Limb (tissue), 2 donors: ENCODE measurements around the gene RNF146.
A peak's percentile ranks its signal among the peaks of the same experiment; 100 is the strongest.
"Not testable (repeated sequence)": the region's sequence is repeated elsewhere in the genome, so short reads cannot be mapped to it uniquely, and the experiment has no call there.

Experiments used
- DNase-seq, 2 donors: peaks; one replicate each; pipeline ENCODE4 v3.0.0-alpha.2; 2016; ENCODE audit errors: extremely low spot score in 2 of 2

RNF146 gene

DNA sequence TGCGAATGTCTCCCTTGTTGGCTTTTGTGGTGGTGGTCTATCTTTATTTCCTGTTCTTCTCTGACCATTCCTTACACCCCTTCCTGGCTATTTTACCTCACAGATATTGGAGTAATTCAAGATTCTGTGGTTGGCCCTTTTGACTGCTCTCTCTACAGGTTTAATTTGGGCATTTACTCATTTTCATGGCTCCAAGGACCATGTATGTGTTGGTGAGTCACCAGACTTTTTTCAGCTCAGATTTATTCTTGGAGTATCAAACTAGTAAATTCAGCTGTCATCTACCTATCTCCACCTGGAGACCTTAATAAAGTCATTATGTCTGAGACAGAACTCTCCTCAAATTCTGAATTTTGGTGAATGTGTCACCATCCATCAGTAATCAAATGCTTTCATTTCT, 15.5 kb downstream of the RNF146 start:
- DNase-seq, result no peak

GRCh38 chr6:127288705-127289104, 22.0 kb downstream of the RNF146 start:
- DNase-seq, result no peak

DNA sequence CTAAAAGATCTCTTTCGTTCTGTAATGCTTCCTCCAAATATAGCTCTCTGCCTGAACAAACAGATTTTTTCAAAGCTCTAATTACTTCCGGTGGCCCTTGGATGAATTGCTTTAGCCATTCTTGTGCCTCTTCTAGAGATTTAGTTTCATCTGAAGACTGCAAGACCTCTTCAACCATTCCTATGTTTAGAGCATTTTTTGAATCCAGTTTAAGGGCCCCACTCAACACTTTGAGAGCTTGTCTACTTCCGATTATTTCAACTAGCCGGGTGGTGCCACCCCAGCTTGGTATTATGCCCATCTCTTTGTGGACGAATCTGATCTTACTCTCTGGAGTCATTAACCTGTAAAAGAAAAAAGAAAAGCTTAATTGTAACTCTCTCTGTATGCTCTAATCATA, 23.3 kb downstream of the RNF146 start:
- DNase-seq, result no peak

DNA sequence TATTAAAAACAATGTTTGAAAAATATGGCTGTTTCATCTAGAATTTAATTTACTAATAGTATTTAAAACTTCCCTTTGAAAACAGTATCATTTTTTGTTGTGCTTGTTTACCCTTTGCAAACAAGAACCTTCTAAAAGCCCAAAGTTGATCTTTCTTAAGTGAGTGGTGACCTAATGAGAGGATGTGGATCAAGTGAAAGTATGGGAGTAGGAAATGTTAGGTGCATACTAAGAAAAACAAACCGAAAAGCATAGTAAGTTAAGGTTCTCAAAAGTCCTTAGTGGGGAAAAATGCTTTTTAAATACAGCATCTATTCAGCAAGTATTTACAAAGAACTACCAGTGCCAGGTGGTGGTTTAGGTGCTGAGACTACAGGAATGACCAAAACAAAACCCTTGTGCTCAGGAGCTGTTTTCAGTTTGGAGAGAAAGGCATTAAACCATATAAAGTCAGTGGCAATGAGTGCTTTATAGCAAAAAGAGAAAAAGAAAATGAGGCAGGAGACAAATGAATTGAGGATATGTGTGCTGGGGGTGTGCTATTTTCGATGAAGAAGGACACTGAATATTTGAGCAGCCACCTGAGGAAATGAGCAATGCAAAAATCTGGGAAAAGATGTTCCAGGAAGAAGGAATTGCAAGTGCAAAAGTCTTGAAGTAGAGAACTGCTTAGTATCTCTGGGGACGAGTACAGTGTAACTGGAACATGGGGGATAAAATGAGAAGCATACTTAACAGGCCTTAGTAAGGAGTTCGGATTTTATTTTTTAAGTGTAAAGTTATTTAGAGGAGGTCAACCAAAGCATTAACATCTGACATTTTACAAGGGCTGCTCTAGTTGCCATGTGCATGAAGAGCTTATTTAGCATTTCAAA, 24.0 kb downstream of the RNF146 start:
- DNase-seq, result no peak

DNA sequence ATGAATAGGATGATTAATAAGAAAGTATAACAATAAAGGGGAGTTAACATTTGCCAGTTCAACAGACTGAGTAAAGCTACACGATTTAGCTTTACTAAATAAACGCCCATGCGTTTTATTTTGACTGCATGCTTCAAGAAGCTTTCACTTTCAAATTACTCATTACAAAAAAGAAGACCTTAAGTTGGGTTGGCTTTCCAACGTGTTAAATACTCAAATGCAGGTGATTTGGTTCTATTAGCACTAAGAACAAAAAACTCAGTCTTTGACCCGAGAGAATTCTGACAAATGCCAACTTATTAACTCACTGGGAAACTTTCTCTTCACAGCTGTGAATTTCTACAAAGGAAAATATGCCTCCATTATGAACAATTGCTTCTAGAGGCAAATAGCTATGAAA, 24.8 kb downstream of the RNF146 start:
- DNase-seq, result no peak

- DNase-seq, result no peak
Observed at GRCh38 chr6:127297502-127298070, 30.9 kb downstream of the RNF146 start.

DNA sequence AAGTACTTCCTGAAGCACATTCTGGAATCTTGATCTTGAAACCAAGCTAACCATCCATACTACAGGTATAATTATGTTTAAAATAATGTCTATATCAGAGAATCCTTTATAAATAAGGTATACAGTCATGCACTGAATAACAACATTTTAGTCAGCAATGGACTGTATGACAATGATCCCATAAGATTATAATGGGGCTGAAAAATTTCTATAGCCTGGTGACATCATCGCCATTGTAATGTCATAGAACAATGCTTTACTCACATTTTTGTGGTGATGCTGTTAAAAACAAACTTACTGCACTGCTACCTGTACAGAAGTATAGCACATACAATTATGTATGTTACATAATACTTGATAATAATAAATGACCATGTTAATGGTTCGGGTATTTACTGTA, 31.8 kb downstream of the RNF146 start:
- no peak for DNase-seq

- no peak for DNase-seq
Observed at GRCh38 chr6:127299522-127300240, 33.0 kb downstream of the RNF146 start.

DNA sequence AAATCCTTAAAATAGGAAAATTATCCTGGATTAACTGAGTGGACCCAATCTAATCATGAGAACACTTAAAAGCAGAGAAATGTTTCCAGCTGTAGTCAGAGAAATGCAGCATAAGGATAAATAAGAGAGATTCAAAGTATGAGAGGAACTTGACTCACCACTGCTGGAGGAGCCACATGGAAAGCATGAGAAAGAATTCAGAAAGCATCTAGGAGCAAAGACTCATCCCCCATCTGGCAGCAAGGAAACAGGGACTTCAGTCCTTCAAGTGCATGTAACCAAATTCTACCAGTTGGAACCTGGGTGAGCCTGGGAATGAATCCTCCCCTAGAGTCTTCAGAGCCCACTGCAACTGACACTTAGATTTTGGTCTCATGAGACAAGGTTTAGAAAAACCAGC, 33.7 kb downstream of the RNF146 start:
- peak in 1 of 2 donors; percentile 27 for DNase-seq

DNA sequence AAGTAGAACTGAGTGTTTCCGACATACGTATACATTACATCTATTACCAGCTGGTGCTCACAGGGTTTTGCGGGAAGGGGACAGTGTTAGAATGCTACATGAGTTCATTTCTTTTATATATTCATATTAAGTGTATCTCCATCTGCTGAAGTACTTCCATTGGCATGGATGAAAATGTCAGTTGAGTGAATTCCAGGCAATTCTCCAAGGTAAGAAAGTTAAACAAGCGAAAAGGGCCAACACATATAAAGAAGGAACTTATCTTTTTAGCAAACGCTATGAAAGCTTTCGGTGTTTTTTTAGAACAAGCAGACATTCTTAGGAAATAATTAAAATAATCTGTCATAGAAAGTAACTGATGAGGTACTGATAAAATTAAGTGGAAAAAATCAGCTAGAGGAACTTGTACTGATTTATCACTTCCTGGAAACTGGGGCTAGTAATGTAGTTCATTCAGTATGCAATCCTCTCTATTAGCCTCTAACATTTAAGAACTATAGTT, 34.6 kb downstream of the RNF146 start:
- DNase-seq, result peak in 1 of 2 donors; percentile 51

DNA sequence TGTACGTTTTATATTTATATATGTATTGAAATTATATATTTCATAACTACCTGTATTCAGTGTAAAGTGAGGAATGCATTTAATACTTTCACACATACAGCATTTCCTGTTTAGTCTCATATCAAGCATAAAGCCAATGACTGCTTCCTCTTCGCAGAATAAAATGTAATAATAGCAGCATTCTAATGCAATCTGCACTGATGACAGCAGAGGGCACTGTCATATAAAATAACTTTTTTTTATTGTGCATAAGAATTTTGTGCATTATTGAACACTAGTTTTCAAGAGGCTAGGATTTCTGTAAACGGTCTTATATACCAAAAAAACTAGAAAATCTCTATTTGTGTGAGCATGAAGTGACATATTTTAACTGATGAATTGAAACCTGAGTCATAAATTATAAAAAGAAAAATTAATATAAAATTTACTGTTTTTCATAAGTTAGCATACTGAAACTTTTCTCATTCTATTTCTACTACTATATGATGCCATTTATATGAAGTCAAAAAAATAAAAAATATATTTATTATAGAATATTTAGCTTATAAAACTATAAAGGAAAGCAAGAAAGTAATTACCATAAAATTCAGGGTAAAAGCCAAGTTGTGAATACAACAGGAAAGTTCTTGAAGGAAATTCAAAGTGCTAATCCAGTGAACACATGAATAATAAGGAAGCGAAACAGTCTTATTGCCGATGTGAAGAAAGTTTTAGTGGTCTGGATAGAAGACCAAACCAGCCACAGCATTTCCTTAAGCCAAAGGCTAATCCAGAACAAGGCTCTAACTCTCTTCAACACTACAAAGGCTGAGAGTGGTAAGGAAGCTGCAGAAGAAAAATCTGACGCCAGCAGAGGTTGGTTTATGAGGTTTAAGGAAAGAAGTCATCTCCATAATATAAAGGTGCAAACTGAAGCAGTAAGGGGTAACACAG, 36.3 kb downstream of the RNF146 start:
- DNase-seq, result peak in 1 of 2 donors; percentile 78

- DNase-seq, result no peak
Observed at GRCh38 chr6:127303917-127304316, 37.3 kb downstream of the RNF146 start.

DNA sequence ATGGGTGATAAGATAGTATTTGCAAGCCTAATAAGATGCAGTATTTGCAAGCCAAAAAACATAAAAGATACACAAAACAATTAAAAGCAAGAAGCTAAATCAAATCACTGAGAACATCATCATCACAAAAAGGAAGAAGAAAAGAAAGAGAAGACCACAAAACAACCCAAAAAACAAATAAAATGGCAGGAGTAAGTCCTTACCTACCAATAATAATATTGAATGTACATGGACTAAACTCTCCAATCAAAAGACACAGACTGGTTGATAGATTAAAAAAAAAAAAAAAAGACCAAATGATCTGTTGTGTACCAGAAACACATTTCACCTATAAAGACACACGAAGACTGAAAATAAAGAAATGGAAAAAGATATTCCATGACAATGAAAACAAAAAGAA, 39.1 kb downstream of the RNF146 start:
- DNase-seq, result no peak

DNA sequence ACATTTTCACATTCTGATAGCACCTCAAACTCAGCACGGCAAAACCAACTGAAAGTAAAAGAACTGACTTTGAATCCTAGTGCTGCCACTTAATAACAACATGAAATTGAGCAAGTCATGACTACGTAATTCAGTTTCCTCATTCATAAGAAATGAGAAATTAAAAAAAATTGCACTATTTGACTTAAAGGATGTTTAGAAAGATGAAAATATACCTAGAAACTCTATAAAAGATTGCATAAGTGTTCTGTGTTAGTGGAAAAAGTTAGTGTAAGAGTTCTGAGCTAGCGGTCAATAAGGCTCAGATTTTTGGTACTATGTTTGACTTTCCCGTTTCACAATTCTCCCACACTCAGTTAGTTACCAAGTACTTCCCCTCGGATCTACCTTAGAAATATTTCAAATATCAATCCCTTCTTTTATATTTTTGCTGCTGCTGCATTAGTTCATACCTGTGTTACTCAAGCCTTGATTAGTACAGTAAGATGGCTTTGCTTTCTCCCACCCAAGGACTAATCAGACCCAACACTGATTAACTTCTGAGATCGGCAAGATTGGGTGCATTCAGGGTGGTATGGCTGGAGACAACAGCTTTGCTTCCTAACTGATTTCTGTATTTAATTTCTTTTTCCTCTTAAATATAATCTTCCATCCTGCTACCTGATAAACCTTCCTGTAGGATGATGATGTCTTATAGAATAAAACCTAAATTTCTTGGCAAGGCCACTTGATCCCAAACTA, 50.9 kb downstream of the RNF146 start:
- no peak for DNase-seq

DNA sequence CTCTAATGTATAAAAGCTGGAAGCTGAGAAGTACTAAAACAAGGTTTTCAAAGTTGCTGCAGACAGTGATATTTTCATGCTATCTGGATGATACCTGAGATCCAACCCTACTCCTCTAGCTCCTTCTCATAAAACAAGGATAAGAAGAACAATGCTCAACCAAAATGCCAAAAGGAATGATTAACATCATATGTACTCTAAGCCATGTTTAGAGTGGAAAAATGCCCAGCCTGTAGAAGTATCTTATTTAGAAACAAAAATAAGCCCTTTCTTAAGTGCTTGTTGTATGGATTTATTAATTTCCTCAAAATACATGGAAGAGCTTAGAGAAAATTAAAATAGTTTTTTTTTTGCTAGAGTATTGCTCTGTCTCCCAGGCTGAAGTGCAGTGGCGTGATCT, 53.0 kb downstream of the RNF146 start:
- DNase-seq, result no peak

DNA sequence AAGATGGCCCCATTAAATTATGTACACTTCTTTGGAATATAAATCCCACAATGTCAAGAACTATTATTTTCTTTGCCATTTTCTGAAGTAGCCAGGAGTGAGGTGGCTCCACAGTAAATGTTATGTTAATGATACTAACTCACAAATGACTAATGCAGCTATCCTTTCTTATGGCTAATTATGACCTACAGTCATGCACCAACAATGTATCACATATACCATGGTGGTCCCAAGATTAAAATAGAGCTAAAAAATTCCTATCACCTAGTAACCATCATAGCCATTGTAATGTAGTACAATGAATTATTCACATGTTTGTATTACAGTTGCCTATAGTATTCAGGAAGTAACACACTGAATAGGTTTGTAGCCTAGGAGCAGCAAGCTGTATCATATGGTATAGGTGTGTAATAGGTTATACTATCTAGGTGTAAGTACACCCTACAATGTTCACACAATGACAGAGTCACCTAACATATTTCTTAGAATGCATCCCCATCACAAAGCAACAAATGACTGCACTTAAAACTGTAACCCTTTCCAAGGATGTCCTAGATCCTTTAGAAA, 61.5 kb downstream of the RNF146 start:
- no peak for DNase-seq

DNA sequence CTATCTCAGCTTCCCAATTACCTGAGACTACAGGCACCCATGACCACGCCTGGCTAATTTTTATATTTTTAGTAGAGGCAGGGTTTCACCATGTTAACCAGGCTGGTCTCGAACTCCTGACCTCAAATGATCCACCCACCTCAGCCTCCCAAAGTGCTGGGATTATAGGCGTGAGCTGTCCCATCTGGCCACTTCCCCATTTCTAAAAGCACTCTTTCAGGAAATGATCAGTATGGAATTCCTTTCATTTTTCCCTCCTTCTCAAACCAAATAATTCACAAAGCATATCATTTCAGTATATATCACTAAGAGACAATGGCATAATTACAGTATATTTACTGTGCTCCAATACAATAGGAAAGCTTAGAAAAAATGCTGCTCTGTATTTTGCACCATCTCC, 64.6 kb downstream of the RNF146 start:
- DNase-seq, result not testable (repeated sequence)

DNA sequence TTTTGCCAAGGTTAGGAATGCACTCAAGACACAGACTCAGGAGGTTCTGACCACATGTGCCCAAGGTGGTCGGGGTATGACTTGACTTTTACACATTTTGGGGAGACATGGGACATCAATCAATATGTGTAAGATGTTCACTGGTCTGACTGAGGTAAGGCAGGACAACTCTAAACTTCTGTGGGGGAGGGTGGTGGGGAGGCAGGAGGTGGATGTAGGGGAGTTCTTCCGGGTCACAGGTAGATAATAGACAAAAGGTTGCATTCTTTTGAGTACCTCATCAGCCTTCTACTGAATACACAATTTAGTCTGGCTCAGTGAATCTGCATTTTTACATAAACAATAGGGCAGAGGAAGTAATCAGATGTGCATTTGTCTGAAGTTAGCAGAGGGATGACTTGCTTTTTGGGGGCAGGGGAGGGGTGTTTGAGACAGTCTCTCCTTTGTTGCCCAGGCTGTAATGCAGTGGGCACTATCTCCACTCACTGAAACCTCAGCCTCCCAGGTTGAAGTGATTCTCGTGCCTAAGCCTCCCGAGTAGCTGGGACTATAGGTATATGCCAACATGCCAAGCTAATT, 65.8 kb downstream of the RNF146 start:
- no peak for DNase-seq
